ENCODE data around the gene HPS3. TPM values are rescaled to one million over a fixed set of nuclear protein-coding genes. Genes with fewer than 3 reads are reported as not detected.
"Not testable (repeated sequence)": the region's sequence is repeated elsewhere in the genome, so short reads cannot be mapped to it uniquely, and the experiment has no call there.

Gene HPS3
- total and polyA plus RNA-seq, 4 donors, result 4.4 to 9.9 (median 7.7) TPM

DNA sequence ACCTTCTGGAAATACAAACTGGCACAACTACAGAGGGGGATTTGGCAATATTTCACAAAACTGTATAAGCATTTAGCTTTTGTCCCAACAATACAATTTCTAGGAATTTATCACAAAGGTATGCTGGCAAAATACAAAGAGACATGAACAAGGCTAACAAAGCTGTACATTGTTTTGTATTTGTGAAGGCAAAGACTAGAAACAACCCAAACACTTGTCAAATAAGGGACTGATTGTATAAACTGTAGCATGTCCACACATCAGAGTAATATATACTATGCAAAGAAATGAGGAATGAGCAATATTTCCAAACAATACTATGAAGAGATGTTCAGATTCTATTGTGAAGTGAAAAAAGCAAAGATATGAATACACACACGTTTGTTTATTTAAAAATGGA, 65.8 kb downstream of the HPS3 start:
- H3K36me3 ChIP-seq (ENCODE audit: control insufficient read depth in 4 of 4, insufficient read depth in 3 of 4, low read depth in 1 of 4, low read length in 3 of 4), result peaks cover 1 to 50% (median 48%) of the 10 kb centered on the region in 4 donors
- H3K4me1 ChIP-seq (ENCODE audit: control insufficient read depth in 4 of 4, insufficient read depth in 4 of 4, low read length in 3 of 4), result peaks cover 0 to 1% (median 0%) of the 10 kb centered on the region in 4 donors
- H3K9me3 ChIP-seq (ENCODE audit: control insufficient read depth in 4 of 4, low read length in 3 of 4), result no peaks in the 10 kb centered on the region
- H3K27ac ChIP-seq (ENCODE audit: low read depth in 1 of 2, low read length in 2 of 2), result no peak overlapping the region
- WGBS, result 77% methylated on average over 1 of the region's 1 CpG
- H3K27me3 ChIP-seq (ENCODE audit: control insufficient read depth in 4 of 4, insufficient read depth in 4 of 4, low read length in 3 of 4), result no peaks in the 10 kb centered on the region
- no peak for DNase-seq (ENCODE audit: low spot score)
- H3K9ac ChIP-seq (ENCODE audit: low read depth in 1 of 2, low read length in 2 of 2), result no peak overlapping the region
- H3K4me3 ChIP-seq (ENCODE audit: low read depth in 1 of 3, low read length in 3 of 3), result no peak overlapping the region
- TF ChIP-seq YY1 (IDR thresholded peaks at IDR 0.05) (no peak), RAD21 (IDR thresholded peaks at IDR 0.05) (no peak), EGR1 (IDR thresholded peaks at IDR 0.05; ENCODE audit: low read depth in 2 of 2) (no peak), HNF4G (IDR thresholded peaks at IDR 0.05) (no peak), ZBTB33 (IDR thresholded peaks at IDR 0.05) (no peak), FOXA1 (IDR thresholded peaks at IDR 0.05) (no peak), NR2F2 (IDR thresholded peaks at IDR 0.05) (no peak), MAX (IDR thresholded peaks at IDR 0.05) (no peak), ATF3 (IDR thresholded peaks at IDR 0.05) (no peak), JUND (IDR thresholded peaks at IDR 0.05) (no peak), RXRA (IDR thresholded peaks at IDR 0.05) (no peak), CTCF (IDR thresholded peaks at IDR 0.05; ENCODE audit: low read depth, low read length, missing input control) (no peak), HNF4A (conservative IDR thresholded peaks at IDR 0.05) (no peak), FOXA2 (IDR thresholded peaks at IDR 0.05) (no peak)
- TF ChIP-seq, protein P1, sequence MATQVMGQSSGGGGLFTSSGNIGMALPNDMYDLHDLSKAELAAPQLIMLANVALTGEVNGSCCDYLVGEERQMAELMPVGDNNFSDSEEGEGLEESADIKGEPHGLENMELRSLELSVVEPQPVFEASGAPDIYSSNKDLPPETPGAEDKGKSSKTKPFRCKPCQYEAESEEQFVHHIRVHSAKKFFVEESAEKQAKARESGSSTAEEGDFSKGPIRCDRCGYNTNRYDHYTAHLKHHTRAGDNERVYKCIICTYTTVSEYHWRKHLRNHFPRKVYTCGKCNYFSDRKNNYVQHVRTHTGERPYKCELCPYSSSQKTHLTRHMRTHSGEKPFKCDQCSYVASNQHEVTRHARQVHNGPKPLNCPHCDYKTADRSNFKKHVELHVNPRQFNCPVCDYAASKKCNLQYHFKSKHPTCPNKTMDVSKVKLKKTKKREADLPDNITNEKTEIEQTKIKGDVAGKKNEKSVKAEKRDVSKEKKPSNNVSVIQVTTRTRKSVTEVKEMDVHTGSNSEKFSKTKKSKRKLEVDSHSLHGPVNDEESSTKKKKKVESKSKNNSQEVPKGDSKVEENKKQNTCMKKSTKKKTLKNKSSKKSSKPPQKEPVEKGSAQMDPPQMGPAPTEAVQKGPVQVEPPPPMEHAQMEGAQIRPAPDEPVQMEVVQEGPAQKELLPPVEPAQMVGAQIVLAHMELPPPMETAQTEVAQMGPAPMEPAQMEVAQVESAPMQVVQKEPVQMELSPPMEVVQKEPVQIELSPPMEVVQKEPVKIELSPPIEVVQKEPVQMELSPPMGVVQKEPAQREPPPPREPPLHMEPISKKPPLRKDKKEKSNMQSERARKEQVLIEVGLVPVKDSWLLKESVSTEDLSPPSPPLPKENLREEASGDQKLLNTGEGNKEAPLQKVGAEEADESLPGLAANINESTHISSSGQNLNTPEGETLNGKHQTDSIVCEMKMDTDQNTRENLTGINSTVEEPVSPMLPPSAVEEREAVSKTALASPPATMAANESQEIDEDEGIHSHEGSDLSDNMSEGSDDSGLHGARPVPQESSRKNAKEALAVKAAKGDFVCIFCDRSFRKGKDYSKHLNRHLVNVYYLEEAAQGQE (IDR thresholded peaks at IDR 0.05), result no peak

DNA sequence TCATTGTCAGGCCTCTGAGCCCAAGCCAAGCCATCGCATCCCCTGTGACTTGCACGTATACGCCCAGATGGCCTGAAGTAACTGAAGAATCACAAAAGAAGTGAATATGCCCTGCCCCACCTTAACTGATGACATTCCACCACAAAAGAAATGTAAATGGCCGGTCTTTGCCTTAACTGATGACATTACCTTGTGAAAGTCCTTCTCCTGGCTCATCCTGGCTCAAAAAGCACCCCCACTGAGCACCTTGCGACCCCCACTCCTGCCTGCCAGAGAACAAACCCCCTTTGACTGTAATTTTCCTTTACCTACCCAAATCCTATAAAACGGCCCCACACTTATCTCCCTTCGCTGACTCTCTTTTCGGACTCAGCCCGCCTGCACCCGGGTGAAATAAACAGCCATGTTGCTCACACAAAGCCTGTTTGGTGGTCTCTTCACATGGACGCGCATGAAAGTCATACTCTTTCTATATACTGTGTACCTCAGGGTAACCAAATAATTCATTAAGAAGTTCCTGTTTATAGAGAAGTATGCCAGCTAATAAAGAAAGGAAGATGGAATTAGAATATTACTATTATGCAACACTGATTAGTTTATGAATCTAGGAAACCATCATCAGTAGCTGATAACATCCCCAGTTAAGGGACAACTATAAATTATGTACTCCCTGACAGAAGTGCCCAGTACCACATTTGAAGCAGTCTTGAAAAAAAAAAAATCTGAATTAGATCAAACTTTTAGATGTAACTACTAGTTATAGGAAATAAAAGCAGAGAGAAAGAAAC, 67.6 kb downstream of the HPS3 start:
- not testable (repeated sequence) for H3K9ac ChIP-seq (ENCODE audit: low read depth in 1 of 2, low read length in 2 of 2); DNase-seq (ENCODE audit: low spot score); H3K4me1 ChIP-seq (ENCODE audit: control insufficient read depth in 4 of 4, insufficient read depth in 4 of 4, low read length in 3 of 4); H3K9me3 ChIP-seq (ENCODE audit: control insufficient read depth in 4 of 4, low read length in 3 of 4); H3K4me3 ChIP-seq (ENCODE audit: low read depth in 1 of 3, low read length in 3 of 3); H3K27ac ChIP-seq (ENCODE audit: low read depth in 1 of 2, low read length in 2 of 2); H3K27me3 ChIP-seq (ENCODE audit: control insufficient read depth in 4 of 4, insufficient read depth in 4 of 4, low read length in 3 of 4)
- 89% methylated on average over 12 of the region's 12 CpGs for WGBS
- peaks cover 1 to 58% (median 52%) of the 10 kb centered on the region in 4 donors for H3K36me3 ChIP-seq (ENCODE audit: control insufficient read depth in 4 of 4, insufficient read depth in 3 of 4, low read depth in 1 of 4, low read length in 3 of 4)
